ENCODE data around the gene BANF2.

DNA sequence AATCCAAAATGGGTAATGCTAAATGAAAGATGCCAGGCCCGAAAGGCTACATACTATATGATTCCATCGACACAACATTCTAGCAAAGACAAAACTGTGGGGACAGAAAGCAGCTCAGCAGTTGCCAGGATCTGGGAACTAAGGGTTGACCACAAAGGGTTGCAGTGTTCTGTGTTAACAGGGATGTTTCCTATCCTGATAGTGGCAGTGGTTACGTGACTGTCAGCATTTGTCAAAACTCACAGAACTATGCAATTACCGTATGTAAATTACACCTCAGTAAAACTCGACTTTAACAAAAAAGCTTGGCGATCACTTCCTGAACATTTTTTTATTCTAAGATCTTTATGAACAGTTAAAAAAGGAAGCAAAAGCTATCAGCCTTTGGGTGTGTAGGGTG, 83.9 kb downstream of the BANF2 start:
- TF ChIP-seq, protein P1, sequence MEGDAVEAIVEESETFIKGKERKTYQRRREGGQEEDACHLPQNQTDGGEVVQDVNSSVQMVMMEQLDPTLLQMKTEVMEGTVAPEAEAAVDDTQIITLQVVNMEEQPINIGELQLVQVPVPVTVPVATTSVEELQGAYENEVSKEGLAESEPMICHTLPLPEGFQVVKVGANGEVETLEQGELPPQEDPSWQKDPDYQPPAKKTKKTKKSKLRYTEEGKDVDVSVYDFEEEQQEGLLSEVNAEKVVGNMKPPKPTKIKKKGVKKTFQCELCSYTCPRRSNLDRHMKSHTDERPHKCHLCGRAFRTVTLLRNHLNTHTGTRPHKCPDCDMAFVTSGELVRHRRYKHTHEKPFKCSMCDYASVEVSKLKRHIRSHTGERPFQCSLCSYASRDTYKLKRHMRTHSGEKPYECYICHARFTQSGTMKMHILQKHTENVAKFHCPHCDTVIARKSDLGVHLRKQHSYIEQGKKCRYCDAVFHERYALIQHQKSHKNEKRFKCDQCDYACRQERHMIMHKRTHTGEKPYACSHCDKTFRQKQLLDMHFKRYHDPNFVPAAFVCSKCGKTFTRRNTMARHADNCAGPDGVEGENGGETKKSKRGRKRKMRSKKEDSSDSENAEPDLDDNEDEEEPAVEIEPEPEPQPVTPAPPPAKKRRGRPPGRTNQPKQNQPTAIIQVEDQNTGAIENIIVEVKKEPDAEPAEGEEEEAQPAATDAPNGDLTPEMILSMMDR (IDR thresholded peaks at IDR 0.05; ENCODE audit: poor library complexity) = no peak
- TF ChIP-seq EZH2 (IDR thresholded peaks at IDR 0.05; ENCODE audit: borderline replicate concordance) (no peak), EZH2phosphoT487 (IDR thresholded peaks at IDR 0.05; ENCODE audit: low read depth, severe bottlenecking, unreplicated experiment) (no peak)

Measured in hepatocyte (in vitro differentiated cells).